Trophoblast cell (in vitro differentiated cells and primary cell): ENCODE measurements around the gene NIBAN1.

Experiments used
- DNase-seq, 2 donors: peaks; one replicate each; pipeline ENCODE4 v3.0.0-alpha.2; 2016
- H2AFZ ChIP-seq: 2 replicates; pipeline ENCODE4 v1.6.1; 2013; ENCODE audit warnings: low read length, moderate library complexity, mild to moderate bottlenecking; ENCODE audit not compliant: insufficient read depth, poor library complexity
- H2AK5ac ChIP-seq: 2 replicates; pipeline ENCODE4 v1.6.1; 2013; ENCODE audit warnings: mild to moderate bottlenecking, low read length
- H2BK120ac ChIP-seq: 2 replicates; pipeline ENCODE4 v1.6.1; 2013; ENCODE audit warnings: low read length, mild to moderate bottlenecking, moderate library complexity; ENCODE audit not compliant: insufficient read depth, poor library complexity
- H2BK12ac ChIP-seq: 2 replicates; pipeline ENCODE4 v1.6.1; 2013; ENCODE audit warnings: mild to moderate bottlenecking, low read length, moderate library complexity
- H2BK5ac ChIP-seq: 2 replicates; pipeline ENCODE4 v1.6.1; 2013; ENCODE audit warnings: low read length, low read depth, moderate library complexity, mild to moderate bottlenecking; ENCODE audit not compliant: poor library complexity
- H3K14ac ChIP-seq: 2 replicates; pipeline ENCODE4 v1.6.1; 2013; ENCODE audit warnings: mild to moderate bottlenecking, low read length
- H3K18ac ChIP-seq: 2 replicates; pipeline ENCODE4 v1.6.1; 2013; ENCODE audit warnings: mild to moderate bottlenecking, low read length
- H3K23ac ChIP-seq: 2 replicates; pipeline ENCODE4 v1.6.1; 2013; ENCODE audit warnings: low read length
- H3K27ac ChIP-seq: 2 replicates; pipeline ENCODE4 v1.5.1; 2013; ENCODE audit warnings: low read depth, mild to moderate bottlenecking, inconsistent platforms, low read length, moderate library complexity
- H3K27me3 ChIP-seq: 2 replicates; pipeline ENCODE4 v1.6.1; 2013; ENCODE audit warnings: inconsistent platforms, mild to moderate bottlenecking, low read length, moderate library complexity; ENCODE audit not compliant: insufficient read depth
- H3K36me3 ChIP-seq, 2 experiments: 1 replicate in 1 of 2; 2 replicates in 1 of 2; pipeline ENCODE4 v1.6.1; 2013; ENCODE audit warnings: low read length in 2 of 2, mild to moderate bottlenecking in 2 of 2, moderate library complexity in 1 of 2; ENCODE audit not compliant: insufficient read depth in 2 of 2, control insufficient read depth in 1 of 2
- H3K4ac ChIP-seq: 2 replicates; pipeline ENCODE4 v1.6.1; 2013; ENCODE audit warnings: low read depth, mild to moderate bottlenecking, low read length, moderate library complexity
- H3K4me1 ChIP-seq, 2 experiments: 1 replicate in 1 of 2; 2 replicates in 1 of 2; pipeline ENCODE4 v1.6.1; 2013; ENCODE audit warnings: low read length in 2 of 2, mild to moderate bottlenecking in 2 of 2, moderate library complexity in 1 of 2; ENCODE audit not compliant: insufficient read depth in 2 of 2, control insufficient read depth in 1 of 2
- H3K4me2 ChIP-seq: 2 replicates; pipeline ENCODE4 v1.6.1; 2013; ENCODE audit warnings: inconsistent platforms, mild to moderate bottlenecking, low read length, moderate library complexity
- H3K4me3 ChIP-seq: 2 replicates; pipeline ENCODE4 v1.5.1; 2013; ENCODE audit warnings: mild to moderate bottlenecking, low read depth, low read length, inconsistent platforms
- H3K79me1 ChIP-seq: one replicate; pipeline ENCODE4 v1.6.1; 2013; ENCODE audit warnings: low read length
- H3K79me2 ChIP-seq: 2 replicates; pipeline ENCODE4 v1.6.1; 2013; ENCODE audit warnings: low read length, mild to moderate bottlenecking; ENCODE audit not compliant: control insufficient read depth, insufficient read depth, poor library complexity
- H3K9ac ChIP-seq: 2 replicates; pipeline ENCODE4 v1.6.1; 2013; ENCODE audit warnings: mild to moderate bottlenecking, low read length
- H3K9me3 ChIP-seq: 2 replicates; pipeline ENCODE4 v1.6.1; 2013; ENCODE audit warnings: low read depth, mild to moderate bottlenecking, control low read depth, inconsistent platforms, low read length; ENCODE audit not compliant: insufficient read depth
- H4K12ac ChIP-seq: 2 replicates; pipeline ENCODE4 v1.6.1; 2013; ENCODE audit warnings: low read depth, mild to moderate bottlenecking, low read length, moderate library complexity
- H4K8ac ChIP-seq: 2 replicates; pipeline ENCODE4 v1.6.1; 2013; ENCODE audit warnings: low read depth, mild to moderate bottlenecking, low read length, moderate library complexity
- H4K91ac ChIP-seq: one replicate; pipeline ENCODE4 v1.6.1; 2013; ENCODE audit warnings: low read depth, mild to moderate bottlenecking, low read length, moderate library complexity
- WGBS: extraction: QIAGEN DNeasy Blood & Tissue Kit; methylation state at CpG from one replicate; pipeline ENCODE4 v1.1.7; 2013; ENCODE audit warnings: missing lambda C conversion rate; ENCODE audit not compliant: insufficient read length, insufficient coverage; ENCODE audit errors: extremely low coverage; 5-methylcytosine and 5-hydroxymethylcytosine counted together

NIBAN1 gene

DNA sequence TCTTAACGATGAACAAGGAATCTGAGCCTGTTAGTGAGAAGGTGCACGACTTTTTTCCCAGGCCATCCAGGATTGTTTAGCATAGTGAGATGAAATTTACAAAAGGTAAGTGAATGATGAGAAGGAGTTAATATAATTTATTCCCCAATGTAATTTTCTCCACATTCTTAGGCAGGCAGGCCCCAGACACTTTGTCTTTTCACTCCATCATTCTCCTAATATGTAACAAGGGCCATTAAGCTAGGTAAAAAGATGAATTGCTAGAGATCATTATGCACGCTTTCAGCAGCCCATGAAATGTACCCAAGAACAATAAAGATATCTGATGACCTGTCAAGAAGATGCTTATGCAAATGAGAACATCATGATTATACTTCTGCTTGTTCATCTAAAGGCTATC lies 24.1 kb downstream of the NIBAN1 start:
- H3K14ac ChIP-seq = no peak overlapping the region
- no peak overlapping the region for H2AFZ ChIP-seq
- WGBS = no CpG with 5 or more reads among the region's 3 CpGs

DNA sequence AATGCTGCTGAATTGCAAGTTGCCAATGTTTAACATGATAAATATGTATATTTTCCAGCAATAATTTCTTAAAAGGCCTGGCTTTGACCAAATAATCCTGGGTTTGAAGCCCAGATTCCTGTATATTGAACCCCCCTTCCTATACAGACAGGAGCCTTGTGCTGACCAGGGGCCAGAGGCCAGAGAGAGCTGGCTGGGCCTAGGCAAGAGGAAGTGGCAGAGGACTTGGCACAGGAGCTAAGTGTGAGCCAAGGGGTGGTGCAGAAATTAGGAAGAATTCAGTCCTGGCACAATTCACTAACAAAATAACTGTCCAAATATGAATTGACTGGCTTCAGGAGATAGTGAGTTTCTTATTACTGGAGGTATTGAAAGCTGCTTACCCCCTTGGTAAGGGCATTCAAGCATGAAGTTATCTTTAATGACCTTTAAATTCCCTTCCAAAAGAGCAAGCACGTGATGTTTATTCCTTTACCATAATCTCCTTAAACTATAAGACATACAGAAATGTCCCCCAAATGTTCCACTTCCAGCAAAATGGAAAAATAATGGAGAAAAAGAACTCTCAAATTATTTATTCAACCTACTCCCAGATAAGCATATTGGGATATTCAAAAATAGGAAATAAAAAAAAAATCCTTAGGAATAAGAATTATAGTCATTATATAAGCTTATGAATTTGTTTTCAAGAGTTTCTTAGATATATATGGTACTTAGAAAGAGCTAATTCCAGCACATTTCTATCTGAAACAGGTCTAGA lies 26.6 kb downstream of the NIBAN1 start:
- Histone ChIP-seq H3K79me1 (peaks cover 4% of the 10 kb centered on the region), H3K23ac (no peak overlapping the region), H4K8ac (no peak overlapping the region), H3K4ac (no peak overlapping the region), H4K91ac (no peak overlapping the region), H3K14ac (no peak overlapping the region), H3K27me3 (peaks cover 3% of the 10 kb centered on the region), H3K79me2 (no peaks in the 10 kb centered on the region), H4K12ac (no peak overlapping the region), H3K18ac (no peak overlapping the region), H3K9me3 (no peaks in the 10 kb centered on the region), H3K4me3 (no peak overlapping the region), H3K4me1 (peaks cover 0 to 1% of the 10 kb centered on the region in 2 experiments), H3K36me3 (no peaks in the 10 kb centered on the region), H3K27ac (no peak overlapping the region), H2BK120ac (no peak overlapping the region), H3K4me2 (no peak overlapping the region), H2BK12ac (no peak overlapping the region), H2BK5ac (no peak overlapping the region), H3K9ac (no peak overlapping the region), H2AK5ac (no peak overlapping the region), H2AFZ (no peak overlapping the region)
- no CpG with 5 or more reads among the region's 1 CpG for WGBS
- no peak for DNase-seq

More for the DNA sequence above, 24.1 kb downstream of the NIBAN1 start:
- H3K4me2 ChIP-seq = no peak overlapping the region
- H3K4ac ChIP-seq = no peak overlapping the region
- no peaks in the 10 kb centered on the region for H3K27me3 ChIP-seq
- H3K9ac ChIP-seq = no peak overlapping the region
- H2AK5ac ChIP-seq = no peak overlapping the region
- peaks cover 2 to 4% of the 10 kb centered on the region in 2 experiments for H3K4me1 ChIP-seq
- no peak overlapping the region for H3K27ac ChIP-seq
- H4K8ac ChIP-seq = no peak overlapping the region
- H3K9me3 ChIP-seq = no peaks in the 10 kb centered on the region
- H3K36me3 ChIP-seq = no peaks in the 10 kb centered on the region
- no peak overlapping the region for H4K91ac ChIP-seq
- H2BK5ac ChIP-seq = no peak overlapping the region
- no peak overlapping the region for H2BK12ac ChIP-seq
- H3K18ac ChIP-seq = no peak overlapping the region
- H3K4me3 ChIP-seq = no peak overlapping the region
- no peak overlapping the region for H2BK120ac ChIP-seq
- H3K79me1 ChIP-seq = peaks cover 11% of the 10 kb centered on the region
- no peak for DNase-seq
- no peaks in the 10 kb centered on the region for H3K79me2 ChIP-seq
- no peak overlapping the region for H3K23ac ChIP-seq
- no peak overlapping the region for H4K12ac ChIP-seq

DNA sequence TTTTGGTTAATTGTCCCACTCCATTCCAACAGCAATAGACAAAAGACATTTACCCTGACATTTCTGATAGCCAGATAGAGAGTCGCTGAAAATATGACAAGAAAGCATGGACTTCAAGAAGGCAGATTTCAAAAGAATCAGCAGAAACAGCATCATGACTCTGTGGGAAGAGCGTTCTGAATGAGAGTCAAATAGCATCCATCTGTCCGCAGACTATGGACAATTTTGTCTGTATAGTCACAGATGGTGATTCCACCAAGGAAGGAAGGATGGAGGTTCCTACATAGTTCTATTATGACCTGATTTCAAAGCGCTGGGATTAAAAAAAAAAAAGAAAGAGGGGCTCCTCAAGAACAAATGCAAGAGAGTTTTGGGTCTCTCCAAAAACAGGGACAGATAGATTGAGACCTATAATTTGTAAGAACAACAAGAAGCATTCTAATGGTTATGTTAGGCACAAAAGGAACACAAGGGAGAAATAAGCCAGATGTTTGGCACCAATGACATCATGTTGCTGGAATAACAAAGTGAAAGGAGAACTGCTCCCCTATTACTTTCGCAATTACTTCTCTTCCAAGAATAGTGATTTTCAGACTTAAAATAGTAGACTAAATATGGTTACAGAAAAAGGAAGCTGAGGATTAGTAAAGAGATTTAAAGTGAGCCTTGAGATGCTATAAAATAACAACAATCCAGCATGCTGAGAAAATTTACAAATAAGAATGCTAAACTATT lies 28.5 kb downstream of the NIBAN1 start:
- Histone ChIP-seq H4K91ac (no peak overlapping the region), H2BK12ac (no peak overlapping the region), H3K23ac (no peak overlapping the region), H3K79me2 (no peaks in the 10 kb centered on the region), H4K12ac (no peak overlapping the region), H3K4me2 (no peak overlapping the region), H2BK5ac (no peak overlapping the region), H3K14ac (no peak overlapping the region), H4K8ac (no peak overlapping the region), H3K4me3 (no peak overlapping the region), H3K36me3 (no peaks in the 10 kb centered on the region), H3K27ac (no peak overlapping the region), H3K4ac (no peak overlapping the region), H3K79me1 (no peaks in the 10 kb centered on the region), H3K9me3 (no peaks in the 10 kb centered on the region), H2AK5ac (no peak overlapping the region), H3K9ac (no peak overlapping the region), H3K4me1 (no peaks in the 10 kb centered on the region), H2BK120ac (no peak overlapping the region), H3K18ac (no peak overlapping the region), H3K27me3 (peaks cover 3% of the 10 kb centered on the region), H2AFZ (no peak overlapping the region)
- no peak for DNase-seq
- no CpG with 5 or more reads among the region's 5 CpGs for WGBS

DNA sequence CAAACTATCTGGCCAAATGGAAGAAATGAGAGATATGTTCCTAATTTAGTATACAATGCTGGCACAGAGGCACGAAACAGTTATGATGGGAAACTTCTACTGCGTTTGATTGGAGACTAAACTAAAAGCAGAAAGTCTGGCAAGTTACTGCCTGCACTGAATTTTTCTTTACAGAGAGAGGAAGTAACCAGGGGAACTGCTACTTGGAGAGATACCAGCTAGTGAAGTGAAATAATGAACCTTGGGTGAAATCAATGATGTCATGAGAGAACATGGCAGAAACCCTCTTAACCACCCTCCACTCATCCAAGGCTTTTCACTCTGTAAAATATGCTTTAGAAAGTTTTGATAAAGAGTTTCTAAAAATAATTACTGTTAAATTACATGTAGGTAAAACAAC lies 29.3 kb downstream of the NIBAN1 start:
- H3K9ac ChIP-seq = no peak overlapping the region
- H3K4me3 ChIP-seq = no peak overlapping the region
- H3K18ac ChIP-seq = no peak overlapping the region
- H3K9me3 ChIP-seq = no peaks in the 10 kb centered on the region
- H3K36me3 ChIP-seq = no peaks in the 10 kb centered on the region
- H3K27me3 ChIP-seq = peaks cover 3% of the 10 kb centered on the region
- no peak overlapping the region for H4K12ac ChIP-seq
- no peak overlapping the region for H3K27ac ChIP-seq
- H3K23ac ChIP-seq = no peak overlapping the region
- no peak overlapping the region for H4K91ac ChIP-seq
- no peak overlapping the region for H2BK5ac ChIP-seq
- H3K4me1 ChIP-seq = no peaks in the 10 kb centered on the region
- no peaks in the 10 kb centered on the region for H3K79me1 ChIP-seq
- H2BK12ac ChIP-seq = no peak overlapping the region
- H2AFZ ChIP-seq = no peak overlapping the region
- H4K8ac ChIP-seq = no peak overlapping the region
- no peak overlapping the region for H2BK120ac ChIP-seq
- no peaks in the 10 kb centered on the region for H3K79me2 ChIP-seq
- no peak overlapping the region for H2AK5ac ChIP-seq
- H3K4me2 ChIP-seq = no peak overlapping the region
- no peak overlapping the region for H3K4ac ChIP-seq
- WGBS = no CpG with 5 or more reads among the region's 2 CpGs
- no peak for DNase-seq
- no peak overlapping the region for H3K14ac ChIP-seq
